HCT116 (cell line): Measurements from ENCODE around the gene RND1. TPM values are rescaled to one million over a fixed set of nuclear protein-coding genes. Genes with fewer than 3 reads are reported as not detected.

ENCODE experiments used
- ATAC-seq: fragments of 200-7000 bp; cut with Tn5 transposase; 2 replicates; pipeline ENCODE4 v1.9.1; 2020; ENCODE audit warnings: mild to moderate bottlenecking, moderate library complexity
- BruUV-seq: library from RNA; stranded (reverse); fragments of 400-500 nt; replicated peaks from 2 replicates; lab custom pipeline; 2021; lab: Mats Ljungman, UMichigan
- CTCF ChIA-PET: fragments of 300-600 bp; sonication (Branson Sonifier 250); formaldehyde crosslinking; loops from one replicate; lab custom pipeline; 2021; ENCODE audit warnings: antibody characterized with exemption; lab: Charles Lee
- POLR2A ChIA-PET: fragments of 300-600, 350-600 bp; sonication (Branson Sonifier 250); formaldehyde crosslinking; loops from one replicate; lab custom pipeline; 2021; ENCODE audit warnings: antibody characterized with exemption; lab: Charles Lee
- RAD21 ChIA-PET, 2 experiments: fragments of 300-600 bp; sonication (Branson Sonifier 250); formaldehyde crosslinking; loops; one replicate each; lab custom pipeline; 2023; ENCODE audit warnings: low total read pairs in 2 of 2; ENCODE audit not compliant: uncharacterized antibody in 2 of 2, unreplicated experiment in 2 of 2, low non-redundant PET in 1 of 2; lab: Charles Lee
- DNase-seq: peaks from one replicate; pipeline ENCODE4 v3.0.0-alpha.2; 2010; ENCODE audit warnings: low read depth, low spot score
- H2AFZ ChIP-seq: fragments of 200-600 bp; shearing (Covaris generic), sonication (generic); 2 replicates; pipeline ENCODE4 v1.6.1; 2017; ENCODE audit warnings: low read depth, mixed run types, mixed read lengths, antibody characterized with exemption, low read length; ENCODE audit not compliant: poor library complexity, severe bottlenecking
- H3K27ac ChIP-seq: 2 replicates; pipeline ENCODE4 v1.5.1; 2012; ENCODE audit warnings: low read depth, low read length
- H3K27me3 ChIP-seq: fragments of 200-600 bp; sonication (generic); 2 replicates; pipeline ENCODE4 v1.6.1; 2016; ENCODE audit warnings: mixed run types, low read length, mixed read lengths; ENCODE audit not compliant: insufficient read depth
- H3K36me3 ChIP-seq, 2 experiments: fragments of 200-500 bp in 1 of 2; fragments of 200-600 bp in 1 of 2; sonication (Bioruptor generic) in 1 of 2; sonication (generic) in 1 of 2; 2 replicates each; pipeline versions ENCODE4 v1.5.1 to v1.6.1; 2014 to 2016; ENCODE audit warnings: low read length in 2 of 2, inconsistent platforms in 1 of 2, mixed read lengths in 1 of 2, mixed run types in 1 of 2; ENCODE audit not compliant: insufficient read depth in 2 of 2, control insufficient read depth in 1 of 2
- H3K4me1 ChIP-seq, 2 experiments: fragments of 200-600 bp in 1 of 2; sonication (generic) in 1 of 2; 2 replicates each; pipeline versions ENCODE4 v1.5.1 to v1.6.1; 2012 to 2017; ENCODE audit warnings: low read length in 2 of 2, inconsistent platforms in 1 of 2, mild to moderate bottlenecking in 1 of 2, mixed read lengths in 1 of 2, mixed run types in 1 of 2, moderate library complexity in 1 of 2; ENCODE audit not compliant: insufficient read depth in 2 of 2, control insufficient read depth in 1 of 2
- H3K4me2 ChIP-seq: fragments of 200-600 bp; sonication (generic); 2 replicates; pipeline ENCODE4 v1.6.1; 2017; ENCODE audit warnings: mixed run types, low read length, mixed read lengths
- H3K4me3 ChIP-seq, 2 experiments: fragments of 200-600 bp in 1 of 2; sonication (generic) in 1 of 2; replicated peaks in 1 of 2; 2 replicates each; pipeline ENCODE4 v1.5.1; 2011 to 2016; ENCODE audit warnings: low read length in 2 of 2, control low read depth in 1 of 2, low read depth in 1 of 2, mild to moderate bottlenecking in 1 of 2, mixed read lengths in 1 of 2, mixed run types in 1 of 2
- H3K79me2 ChIP-seq: fragments of 200-600 bp; sonication (generic); 2 replicates; pipeline ENCODE4 v1.6.1; 2017; ENCODE audit warnings: mild to moderate bottlenecking, mixed run types, low read length, moderate library complexity, mixed read lengths; ENCODE audit not compliant: insufficient read depth
- H3K9ac ChIP-seq: fragments of 200-600 bp; sonication (generic); 2 replicates; pipeline ENCODE4 v1.6.1; 2016; ENCODE audit warnings: low read length, mixed read lengths
- H3K9me2 ChIP-seq: fragments of 200-600 bp; sonication (generic), shearing (Covaris generic); 2 replicates; pipeline ENCODE4 v1.6.1; 2017; ENCODE audit warnings: mixed run types, mild to moderate bottlenecking, moderate library complexity; ENCODE audit not compliant: insufficient read depth
- H3K9me3 ChIP-seq, 2 experiments: fragments of 200-500 bp in 1 of 2; fragments of 200-600 bp in 1 of 2; sonication (Bioruptor generic) in 1 of 2; sonication (generic) in 1 of 2; 2 replicates each; pipeline ENCODE4 v1.6.1; 2014 to 2017; ENCODE audit warnings: low read length in 2 of 2, mixed read lengths in 2 of 2, inconsistent platforms in 1 of 2, low read depth in 1 of 2, mild to moderate bottlenecking in 1 of 2, mixed run types in 1 of 2, moderate library complexity in 1 of 2; ENCODE audit not compliant: control insufficient read depth in 1 of 2, insufficient read depth in 1 of 2
- H4K20me1 ChIP-seq: fragments of 200-600 bp; sonication (generic), shearing (Covaris generic); 2 replicates; pipeline ENCODE4 v1.6.1; 2017; ENCODE audit warnings: mixed run types, mild to moderate bottlenecking, moderate library complexity; ENCODE audit not compliant: insufficient read depth
- ELF1 ChIP-seq: IDR thresholded peaks from 2 replicates; pipeline ENCODE4 v1.6.1; 2012; ENCODE audit warnings: low read depth, borderline replicate concordance
- JUND ChIP-seq: IDR thresholded peaks from 2 replicates; pipeline ENCODE4 v1.6.1; 2012
- SP1 ChIP-seq: IDR thresholded peaks from 2 replicates; pipeline ENCODE4 v1.6.1; 2012; ENCODE audit warnings: low read depth
- ZNF274 ChIP-seq: fragments of 200-500 bp; sonication (Bioruptor generic); IDR thresholded peaks from 2 replicates; pipeline ENCODE4 v1.6.1; 2014; ENCODE audit warnings: mild to moderate bottlenecking, low read depth, low read length, inconsistent platforms
- intact Hi-C: fragments of 100-400 bp; cut with micrococcal nuclease; formaldehyde crosslinking; loops from 2 replicates; pipeline ENCODE4 v1.10.0; 2022
- total RNA-seq: library from RNA; stranded (reverse); gene quantifications from one replicate; pipeline ENCODE4 v1.2.1, GENCODE V29; 2021; ENCODE audit not compliant: unreplicated experiment
- TF ChIP-seq, protein P1 (sequence below): IDR thresholded peaks from 2 replicates; pipeline ENCODE4 v1.6.1; 2011; ENCODE audit warnings: mild to moderate bottlenecking, low read length, moderate library complexity; ENCODE audit not compliant: insufficient replicate concordance; ENCODE audit errors: extremely low read depth
- TF ChIP-seq, protein P2 (sequence below): IDR thresholded peaks from 2 replicates; pipeline ENCODE4 v1.6.1; 2012
- TF ChIP-seq, protein P3 (sequence below): IDR thresholded peaks from 2 replicates; pipeline ENCODE4 v1.6.1; 2012

Gene RND1
- total RNA-seq, 1 experiment from 2014 or later: 2.0 TPM

DNA sequence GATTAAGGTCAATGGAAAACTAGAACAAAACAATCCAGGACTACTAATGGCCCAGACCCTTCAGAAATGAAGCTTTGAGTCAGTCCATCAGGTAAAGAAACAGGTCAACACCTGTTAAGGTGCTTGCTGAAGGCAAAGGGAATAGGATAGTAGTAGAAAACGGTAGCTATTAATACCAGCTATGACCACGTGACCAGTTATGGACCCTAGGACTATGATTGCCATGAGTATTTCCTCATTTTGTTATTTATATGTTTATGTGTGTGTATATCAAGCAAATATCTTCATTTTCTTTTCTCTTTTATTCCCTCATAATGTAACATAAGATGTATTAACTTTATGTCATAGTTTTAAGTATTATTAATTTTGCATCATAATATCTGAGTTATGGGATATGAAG is 34.0 kb upstream of the RND1 start:
- Histone ChIP-seq H3K4me1 (peaks cover 0 to 3% of the 10 kb centered on the region in 2 experiments; a peak in 1 of 4 replicates), H3K79me2 (no peaks in the 10 kb centered on the region), H3K9me3 (no peaks in the 10 kb centered on the region), H3K27me3 (no peaks in the 10 kb centered on the region), H3K27ac (no peak overlapping the region), H4K20me1 (no peaks in the 10 kb centered on the region)
- BruUV-seq: no TSS peak
- intact Hi-C loops: no loop called here
- no peak for TF ChIP-seq ELF1
- TF ChIP-seq, all 23 proteins: peak for 0
- POLR2A ChIA-PET: interaction anchor here (1.0 kb wide), 1 partner anchor 34 kb away, joined by 3 read pairs; the partner anchor contains the start of gene RND1
- H3K9me2 ChIP-seq: no peaks in the 10 kb centered on the region
- ATAC-seq: no peak
- H3K36me3 ChIP-seq: no peaks in the 10 kb centered on the region
- no peak overlapping the region for H3K4me2 ChIP-seq
- no peak for DNase-seq
- CTCF ChIA-PET: interaction anchor here (4.2 kb wide), 1 partner anchor 9 kb away, joined by 26 read pairs; no protein-coding TSS in a partner anchor
- no peak overlapping the region for H3K9ac ChIP-seq
- RAD21 ChIA-PET: interaction anchor here in 1 of 2 experiments (0.6 kb wide), 1 partner anchor 24 kb away, joined by 3 read pairs; no protein-coding TSS in a partner anchor
- no peak overlapping the region for H2AFZ ChIP-seq
- no peak overlapping the region for H3K4me3 ChIP-seq

DNA sequence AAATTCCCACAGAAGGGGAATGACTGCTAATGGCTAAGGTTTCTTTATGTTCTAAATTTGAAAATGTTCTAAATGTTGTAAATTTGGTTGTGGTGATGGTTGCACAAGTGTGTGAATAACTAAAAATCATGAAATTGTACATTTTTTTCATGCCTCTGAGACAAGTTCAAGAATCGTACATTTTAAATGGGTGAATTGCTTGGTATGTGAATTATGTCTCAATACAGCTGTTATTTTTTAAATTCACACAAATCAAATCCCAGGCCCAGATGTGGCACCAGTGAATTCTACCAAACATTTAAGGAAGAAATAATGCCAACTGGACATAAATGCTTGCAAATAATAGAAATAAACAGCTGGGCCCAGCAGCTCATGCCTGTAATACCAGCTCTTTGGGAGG is 28.6 kb upstream of the RND1 start:
- ChIA-PET CTCF (interaction anchor here (0.8 kb wide), 1 partner anchor 41 kb away, joined by 3 read pairs; no protein-coding TSS in a partner anchor), POLR2A (no interaction called here), RAD21 (no interaction called here)
- no peak overlapping the region for H3K27ac ChIP-seq
- no TSS peak for BruUV-seq
- TF ChIP-seq, protein P1, sequence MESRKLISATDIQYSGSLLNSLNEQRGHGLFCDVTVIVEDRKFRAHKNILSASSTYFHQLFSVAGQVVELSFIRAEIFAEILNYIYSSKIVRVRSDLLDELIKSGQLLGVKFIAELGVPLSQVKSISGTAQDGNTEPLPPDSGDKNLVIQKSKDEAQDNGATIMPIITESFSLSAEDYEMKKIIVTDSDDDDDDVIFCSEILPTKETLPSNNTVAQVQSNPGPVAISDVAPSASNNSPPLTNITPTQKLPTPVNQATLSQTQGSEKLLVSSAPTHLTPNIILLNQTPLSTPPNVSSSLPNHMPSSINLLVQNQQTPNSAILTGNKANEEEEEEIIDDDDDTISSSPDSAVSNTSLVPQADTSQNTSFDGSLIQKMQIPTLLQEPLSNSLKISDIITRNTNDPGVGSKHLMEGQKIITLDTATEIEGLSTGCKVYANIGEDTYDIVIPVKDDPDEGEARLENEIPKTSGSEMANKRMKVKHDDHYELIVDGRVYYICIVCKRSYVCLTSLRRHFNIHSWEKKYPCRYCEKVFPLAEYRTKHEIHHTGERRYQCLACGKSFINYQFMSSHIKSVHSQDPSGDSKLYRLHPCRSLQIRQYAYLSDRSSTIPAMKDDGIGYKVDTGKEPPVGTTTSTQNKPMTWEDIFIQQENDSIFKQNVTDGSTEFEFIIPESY: no peak
- TF ChIP-seq, protein P2, sequence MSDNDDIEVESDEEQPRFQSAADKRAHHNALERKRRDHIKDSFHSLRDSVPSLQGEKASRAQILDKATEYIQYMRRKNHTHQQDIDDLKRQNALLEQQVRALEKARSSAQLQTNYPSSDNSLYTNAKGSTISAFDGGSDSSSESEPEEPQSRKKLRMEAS: no peak
- TF ChIP-seq ELF1 (no peak), ZNF274 (no peak), JUND (no peak), SP1 (no peak)
- TF ChIP-seq, protein P3, sequence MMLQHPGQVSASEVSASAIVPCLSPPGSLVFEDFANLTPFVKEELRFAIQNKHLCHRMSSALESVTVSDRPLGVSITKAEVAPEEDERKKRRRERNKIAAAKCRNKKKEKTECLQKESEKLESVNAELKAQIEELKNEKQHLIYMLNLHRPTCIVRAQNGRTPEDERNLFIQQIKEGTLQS: no peak
- no peaks in the 10 kb centered on the region for H4K20me1 ChIP-seq
- H3K9ac ChIP-seq: no peak overlapping the region
- DNase-seq: no peak
- no peaks in the 10 kb centered on the region for H3K79me2 ChIP-seq
- H3K9me2 ChIP-seq: no peaks in the 10 kb centered on the region
- peaks cover 3% of the 10 kb centered on the region; the same call in 1 of the 2 replicates for H3K27me3 ChIP-seq
- intact Hi-C loops: no loop called here
- no peak overlapping the region for H3K4me2 ChIP-seq
- H2AFZ ChIP-seq: no peak overlapping the region
- H3K4me3 ChIP-seq: no peak overlapping the region
- H3K4me1 ChIP-seq: peaks cover 0 to 6% of the 10 kb centered on the region in 2 experiments; a peak in 1 of 4 replicates
- no peak for ATAC-seq
- no peaks in the 10 kb centered on the region for H3K9me3 ChIP-seq
- H3K36me3 ChIP-seq: no peaks in the 10 kb centered on the region
